ENCODE data around the gene FOXP1.

FOXP1 gene

GRCh38 chr3:71104556-71104955 lies 479.0 kb downstream of the FOXP1 start:
- no peak for TF ChIP-seq EZH2phosphoT487 (conservative IDR thresholded peaks at IDR 0.05; ENCODE audit: low read length)
- no peak for TF ChIP-seq CTCF (IDR thresholded peaks at IDR 0.05; ENCODE audit: insufficient read depth, low read length, poor library complexity, severe bottlenecking)
- Histone ChIP-seq H3K4me3 (ENCODE audit: insufficient read depth, low read length, poor library complexity, severe bottlenecking) (no peak overlapping the region), H3K9me3 (ENCODE audit: insufficient read depth, low read length) (no peaks in the 10 kb centered on the region), H3F3A (ENCODE audit: insufficient read depth) (no peaks in the 10 kb centered on the region), H3K4me2 (ENCODE audit: low read depth, low read length, poor library complexity, severe bottlenecking) (no peak overlapping the region), H3K27me3 (ENCODE audit: low read length) (no peaks in the 10 kb centered on the region), H3K9me2 (replicated peaks; ENCODE audit: insufficient read depth, low read length) (no peaks in the 10 kb centered on the region), H3K79me2 (ENCODE audit: insufficient read depth, low read length) (no peaks in the 10 kb centered on the region), H4K20me1 (ENCODE audit: low read depth, low read length) (no peaks in the 10 kb centered on the region), H3K36me3 (ENCODE audit: low read length) (no peaks in the 10 kb centered on the region), H3K27ac (ENCODE audit: low read depth, low read length) (no peak overlapping the region), H3K9ac (ENCODE audit: low read length) (no peak overlapping the region), H2AFZ (ENCODE audit: low read depth, low read length, severe bottlenecking) (no peak overlapping the region)

- Histone ChIP-seq H3K79me2 (ENCODE audit: insufficient read depth, low read length) (no peaks in the 10 kb centered on the region), H3K9ac (ENCODE audit: low read length) (no peak overlapping the region), H3K9me2 (replicated peaks; ENCODE audit: insufficient read depth, low read length) (no peaks in the 10 kb centered on the region), H3K27me3 (ENCODE audit: low read length) (no peaks in the 10 kb centered on the region), H3K4me2 (ENCODE audit: low read depth, low read length, poor library complexity, severe bottlenecking) (no peak overlapping the region), H2AFZ (ENCODE audit: low read depth, low read length, severe bottlenecking) (no peak overlapping the region), H3K36me3 (ENCODE audit: low read length) (no peaks in the 10 kb centered on the region), H3K9me3 (ENCODE audit: insufficient read depth, low read length) (no peaks in the 10 kb centered on the region), H3F3A (ENCODE audit: insufficient read depth) (no peaks in the 10 kb centered on the region), H4K20me1 (ENCODE audit: low read depth, low read length) (no peaks in the 10 kb centered on the region), H3K27ac (ENCODE audit: low read depth, low read length) (no peak overlapping the region), H3K4me3 (ENCODE audit: insufficient read depth, low read length, poor library complexity, severe bottlenecking) (no peak overlapping the region)
- TF ChIP-seq CTCF (IDR thresholded peaks at IDR 0.05; ENCODE audit: insufficient read depth, low read length, poor library complexity, severe bottlenecking) = no peak
- no peak for TF ChIP-seq EZH2phosphoT487 (conservative IDR thresholded peaks at IDR 0.05; ENCODE audit: low read length)
Measured at GRCh38 chr3:71104121-71104541, 479.4 kb downstream of the FOXP1 start.

- Histone ChIP-seq H3K27me3 (ENCODE audit: low read length) (no peaks in the 10 kb centered on the region), H2AFZ (ENCODE audit: low read depth, low read length, severe bottlenecking) (no peak overlapping the region), H3K9me3 (ENCODE audit: insufficient read depth, low read length) (no peaks in the 10 kb centered on the region), H3K79me2 (ENCODE audit: insufficient read depth, low read length) (no peaks in the 10 kb centered on the region), H3F3A (ENCODE audit: insufficient read depth) (no peaks in the 10 kb centered on the region), H4K20me1 (ENCODE audit: low read depth, low read length) (no peaks in the 10 kb centered on the region), H3K4me2 (ENCODE audit: low read depth, low read length, poor library complexity, severe bottlenecking) (no peak overlapping the region), H3K27ac (ENCODE audit: low read depth, low read length) (no peak overlapping the region), H3K4me3 (ENCODE audit: insufficient read depth, low read length, poor library complexity, severe bottlenecking) (no peak overlapping the region), H3K9ac (ENCODE audit: low read length) (no peak overlapping the region), H3K36me3 (ENCODE audit: low read length) (no peaks in the 10 kb centered on the region), H3K9me2 (replicated peaks; ENCODE audit: insufficient read depth, low read length) (no peaks in the 10 kb centered on the region)
- no peak for TF ChIP-seq EZH2phosphoT487 (conservative IDR thresholded peaks at IDR 0.05; ENCODE audit: low read length)
- no peak for TF ChIP-seq CTCF (IDR thresholded peaks at IDR 0.05; ENCODE audit: insufficient read depth, low read length, poor library complexity, severe bottlenecking)
Measured at GRCh38 chr3:71103430-71103921, 480.1 kb downstream of the FOXP1 start.

All from SU-DHL-6 (cell line).